ENCODE data around the gene ADRA2B. TPM values are rescaled to one million over a fixed set of nuclear protein-coding genes. Genes with fewer than 3 reads are reported as not detected.

ADRA2B gene
- total RNA-seq, 1 experiment from 2014 or later: 0.47 TPM

DNA sequence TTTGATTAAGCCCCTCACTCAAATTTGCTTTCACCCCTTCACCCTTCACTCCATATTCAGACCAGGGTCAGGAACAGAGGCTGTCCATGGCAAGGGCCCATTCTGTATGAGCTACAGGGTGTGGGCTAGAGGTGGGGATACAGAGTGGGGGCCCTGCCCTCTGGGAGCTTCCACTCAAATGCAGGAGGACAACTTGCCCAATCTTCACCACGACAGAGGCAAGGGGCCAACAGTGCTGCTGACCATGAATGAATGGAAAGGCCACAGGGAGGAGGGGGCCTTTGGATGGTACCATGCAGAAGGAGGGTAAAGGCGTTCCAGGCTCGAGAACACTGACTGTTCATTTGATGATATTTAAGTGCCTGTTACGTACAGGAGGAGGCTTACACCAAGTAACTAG lies 22.8 kb downstream of the ADRA2B start:
- CTCF ChIA-PET: no interaction called here
- no peak overlapping the region for H3K4me2 ChIP-seq (ENCODE audit: low read length)
- H3K79me2 ChIP-seq (ENCODE audit: insufficient read depth, low read length): no peaks in the 10 kb centered on the region
- no peak for TF ChIP-seq CBX3 (IDR thresholded peaks at IDR 0.05; ENCODE audit: low read depth)
- no peaks in the 10 kb centered on the region for H4K20me1 ChIP-seq (ENCODE audit: insufficient read depth)
- H3K9ac ChIP-seq (ENCODE audit: low read length): no peak overlapping the region
- no peaks in the 10 kb centered on the region for H3K27me3 ChIP-seq (ENCODE audit: insufficient read depth, low read length)
- H3K9me2 ChIP-seq (ENCODE audit: insufficient read depth): no peaks in the 10 kb centered on the region
- H3K4me1 ChIP-seq (ENCODE audit: control insufficient read depth in 1 of 2, insufficient read depth in 2 of 2, low read length in 2 of 2): peaks cover 0 to 12% of the 10 kb centered on the region in 2 experiments; a peak in 2 of 4 replicates
- DNase-seq (ENCODE audit: low read depth, low spot score) (no peak), ATAC-seq (no peak)
- H2AFZ ChIP-seq (ENCODE audit: low read depth, low read length, poor library complexity, severe bottlenecking): no peak overlapping the region
- no peak overlapping the region for H3K27ac ChIP-seq (ENCODE audit: low read depth, low read length)
- no peak overlapping the region for H3K4me3 ChIP-seq (replicated peaks in 1 of 2; ENCODE audit: low read depth in 1 of 2, low read length in 2 of 2)
- RAD21 ChIA-PET (ENCODE audit: low non-redundant PET in 1 of 2, low total read pairs in 2 of 2, uncharacterized antibody in 2 of 2, unreplicated experiment in 2 of 2): no interaction called here
- no TSS peak for BruUV-seq (replicated peaks)
- intact Hi-C loops (cut with micrococcal nuclease): no loop called here
- no peaks in the 10 kb centered on the region for H3K9me3 ChIP-seq (ENCODE audit: control insufficient read depth in 1 of 2, insufficient read depth in 1 of 2, low read depth in 1 of 2, low read length in 2 of 2)
- H3K36me3 ChIP-seq (ENCODE audit: control insufficient read depth in 1 of 2, insufficient read depth in 2 of 2, low read length in 2 of 2): no peaks in the 10 kb centered on the region
- POLR2A ChIA-PET: no interaction called here

DNA sequence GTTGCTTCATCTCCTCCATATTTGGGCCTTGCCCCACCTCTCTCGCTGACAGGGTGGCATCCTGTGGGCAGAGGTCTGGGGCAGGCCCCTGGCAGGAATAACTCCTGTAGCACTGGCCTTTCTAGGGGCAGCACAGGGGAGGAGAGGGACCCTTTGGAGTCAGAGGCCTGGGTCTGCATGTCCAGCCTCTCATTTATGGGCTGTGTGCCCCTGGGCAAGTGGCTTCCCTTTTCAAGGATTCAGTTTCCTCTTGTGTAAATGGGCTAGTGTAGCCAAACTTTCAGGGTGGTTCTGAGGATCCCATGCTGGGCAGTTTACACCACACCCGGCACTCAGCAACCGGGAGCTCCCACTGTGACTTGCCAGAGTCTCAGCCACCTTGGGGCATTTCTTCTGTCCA lies 23.4 kb downstream of the ADRA2B start:
- Histone ChIP-seq H3K79me2 (ENCODE audit: insufficient read depth, low read length) (no peaks in the 10 kb centered on the region), H3K27ac (ENCODE audit: low read depth, low read length) (no peak overlapping the region), H3K9me2 (ENCODE audit: insufficient read depth) (no peaks in the 10 kb centered on the region), H3K4me2 (ENCODE audit: low read length) (no peak overlapping the region), H3K27me3 (ENCODE audit: insufficient read depth, low read length) (no peaks in the 10 kb centered on the region), H3K36me3 (ENCODE audit: control insufficient read depth in 1 of 2, insufficient read depth in 2 of 2, low read length in 2 of 2) (no peaks in the 10 kb centered on the region), H4K20me1 (ENCODE audit: insufficient read depth) (no peaks in the 10 kb centered on the region), H3K9ac (ENCODE audit: low read length) (no peak overlapping the region), H3K4me3 (replicated peaks in 1 of 2; ENCODE audit: low read depth in 1 of 2, low read length in 2 of 2) (no peak overlapping the region), H2AFZ (ENCODE audit: low read depth, low read length, poor library complexity, severe bottlenecking) (no peak overlapping the region), H3K4me1 (ENCODE audit: control insufficient read depth in 1 of 2, insufficient read depth in 2 of 2, low read length in 2 of 2) (peaks cover 0 to 12% of the 10 kb centered on the region in 2 experiments; a peak in 2 of 4 replicates), H3K9me3 (ENCODE audit: control insufficient read depth in 1 of 2, insufficient read depth in 1 of 2, low read depth in 1 of 2, low read length in 2 of 2) (no peaks in the 10 kb centered on the region)
- DNase-seq (ENCODE audit: low read depth, low spot score): no peak
- BruUV-seq (replicated peaks): no TSS peak
- no peak for ATAC-seq
- POLR2A ChIA-PET: no interaction called here
- CTCF ChIA-PET: no interaction called here
- intact Hi-C loops (cut with micrococcal nuclease): no loop called here
- RAD21 ChIA-PET (ENCODE audit: low non-redundant PET in 1 of 2, low total read pairs in 2 of 2, uncharacterized antibody in 2 of 2, unreplicated experiment in 2 of 2): no interaction called here
- TF ChIP-seq TCF7L2 (IDR thresholded peaks at IDR 0.05; ENCODE audit: borderline replicate concordance, extremely low read depth, insufficient read depth, insufficient read length) (no peak), RAD21 (IDR thresholded peaks at IDR 0.05; ENCODE audit: low read depth) (no peak), ZFX (IDR thresholded peaks at IDR 0.05) (no peak), SRF (IDR thresholded peaks at IDR 0.05; ENCODE audit: low read depth) (no peak), EGR1 (IDR thresholded peaks at IDR 0.05; ENCODE audit: low read depth) (no peak), ZNF274 (IDR thresholded peaks at IDR 0.05; ENCODE audit: low read depth, low read length) (no peak), CBX3 (IDR thresholded peaks at IDR 0.05; ENCODE audit: low read depth) (no peak), FOSL1 (IDR thresholded peaks at IDR 0.05; ENCODE audit: low read depth) (no peak), POLR2AphosphoS5 (IDR thresholded peaks at IDR 0.05; ENCODE audit: low read depth, low read length) (no peak), EZH2phosphoT487 (IDR thresholded peaks at IDR 0.05; ENCODE audit: borderline replicate concordance) (no peak), SIN3A (IDR thresholded peaks at IDR 0.05; ENCODE audit: low read depth) (no peak), JUND (IDR thresholded peaks at IDR 0.05) (no peak), YY1 (IDR thresholded peaks at IDR 0.05; ENCODE audit: extremely low read depth, insufficient replicate concordance, low read depth, low read length) (no peak)
- TF ChIP-seq, protein P1, sequence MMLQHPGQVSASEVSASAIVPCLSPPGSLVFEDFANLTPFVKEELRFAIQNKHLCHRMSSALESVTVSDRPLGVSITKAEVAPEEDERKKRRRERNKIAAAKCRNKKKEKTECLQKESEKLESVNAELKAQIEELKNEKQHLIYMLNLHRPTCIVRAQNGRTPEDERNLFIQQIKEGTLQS (IDR thresholded peaks at IDR 0.05): no peak
- TF ChIP-seq, protein P2, sequence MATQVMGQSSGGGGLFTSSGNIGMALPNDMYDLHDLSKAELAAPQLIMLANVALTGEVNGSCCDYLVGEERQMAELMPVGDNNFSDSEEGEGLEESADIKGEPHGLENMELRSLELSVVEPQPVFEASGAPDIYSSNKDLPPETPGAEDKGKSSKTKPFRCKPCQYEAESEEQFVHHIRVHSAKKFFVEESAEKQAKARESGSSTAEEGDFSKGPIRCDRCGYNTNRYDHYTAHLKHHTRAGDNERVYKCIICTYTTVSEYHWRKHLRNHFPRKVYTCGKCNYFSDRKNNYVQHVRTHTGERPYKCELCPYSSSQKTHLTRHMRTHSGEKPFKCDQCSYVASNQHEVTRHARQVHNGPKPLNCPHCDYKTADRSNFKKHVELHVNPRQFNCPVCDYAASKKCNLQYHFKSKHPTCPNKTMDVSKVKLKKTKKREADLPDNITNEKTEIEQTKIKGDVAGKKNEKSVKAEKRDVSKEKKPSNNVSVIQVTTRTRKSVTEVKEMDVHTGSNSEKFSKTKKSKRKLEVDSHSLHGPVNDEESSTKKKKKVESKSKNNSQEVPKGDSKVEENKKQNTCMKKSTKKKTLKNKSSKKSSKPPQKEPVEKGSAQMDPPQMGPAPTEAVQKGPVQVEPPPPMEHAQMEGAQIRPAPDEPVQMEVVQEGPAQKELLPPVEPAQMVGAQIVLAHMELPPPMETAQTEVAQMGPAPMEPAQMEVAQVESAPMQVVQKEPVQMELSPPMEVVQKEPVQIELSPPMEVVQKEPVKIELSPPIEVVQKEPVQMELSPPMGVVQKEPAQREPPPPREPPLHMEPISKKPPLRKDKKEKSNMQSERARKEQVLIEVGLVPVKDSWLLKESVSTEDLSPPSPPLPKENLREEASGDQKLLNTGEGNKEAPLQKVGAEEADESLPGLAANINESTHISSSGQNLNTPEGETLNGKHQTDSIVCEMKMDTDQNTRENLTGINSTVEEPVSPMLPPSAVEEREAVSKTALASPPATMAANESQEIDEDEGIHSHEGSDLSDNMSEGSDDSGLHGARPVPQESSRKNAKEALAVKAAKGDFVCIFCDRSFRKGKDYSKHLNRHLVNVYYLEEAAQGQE (IDR thresholded peaks at IDR 0.05; ENCODE audit: low read depth): no peak
- TF ChIP-seq, protein P3, sequence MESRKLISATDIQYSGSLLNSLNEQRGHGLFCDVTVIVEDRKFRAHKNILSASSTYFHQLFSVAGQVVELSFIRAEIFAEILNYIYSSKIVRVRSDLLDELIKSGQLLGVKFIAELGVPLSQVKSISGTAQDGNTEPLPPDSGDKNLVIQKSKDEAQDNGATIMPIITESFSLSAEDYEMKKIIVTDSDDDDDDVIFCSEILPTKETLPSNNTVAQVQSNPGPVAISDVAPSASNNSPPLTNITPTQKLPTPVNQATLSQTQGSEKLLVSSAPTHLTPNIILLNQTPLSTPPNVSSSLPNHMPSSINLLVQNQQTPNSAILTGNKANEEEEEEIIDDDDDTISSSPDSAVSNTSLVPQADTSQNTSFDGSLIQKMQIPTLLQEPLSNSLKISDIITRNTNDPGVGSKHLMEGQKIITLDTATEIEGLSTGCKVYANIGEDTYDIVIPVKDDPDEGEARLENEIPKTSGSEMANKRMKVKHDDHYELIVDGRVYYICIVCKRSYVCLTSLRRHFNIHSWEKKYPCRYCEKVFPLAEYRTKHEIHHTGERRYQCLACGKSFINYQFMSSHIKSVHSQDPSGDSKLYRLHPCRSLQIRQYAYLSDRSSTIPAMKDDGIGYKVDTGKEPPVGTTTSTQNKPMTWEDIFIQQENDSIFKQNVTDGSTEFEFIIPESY (IDR thresholded peaks at IDR 0.05; ENCODE audit: extremely low read depth, insufficient replicate concordance, low read length): no peak

Data from HCT116 (cell line).